ENCODE measurements around the gene TRA2B. TPM values are rescaled to one million over a fixed set of nuclear protein-coding genes. Genes with fewer than 3 reads are reported as not detected.
"Not testable (repeated sequence)": the region's sequence is repeated elsewhere in the genome, so short reads cannot be mapped to it uniquely, and the experiment has no call there.

TRA2B gene
- total RNA-seq, 4 donors from 2014 or later = 117 to 217 (median 144) TPM

GRCh38 chr3:185915642-185916041 lies 22.2 kb downstream of the TRA2B start:
- no peaks in the 10 kb centered on the region for H3K9me3 ChIP-seq
- no peak overlapping the region for H3K4me3 ChIP-seq
- H3K27ac ChIP-seq = no peak overlapping the region
- no peak for DNase-seq
- TF ChIP-seq POLR2A (IDR thresholded peaks at IDR 0.05) = no peak
- no peak for TF ChIP-seq CTCF (IDR thresholded peaks at IDR 0.05)
- H3K4me1 ChIP-seq = no peaks in the 10 kb centered on the region
- H3K27me3 ChIP-seq = no peaks in the 10 kb centered on the region
- peaks cover 0 to 73% (median 0%) of the 10 kb centered on the region in 3 donors for H3K36me3 ChIP-seq

GRCh38 chr3:185914911-185915629 lies 22.7 kb downstream of the TRA2B start:
- peaks cover 0 to 67% (median 0%) of the 10 kb centered on the region in 3 donors for H3K36me3 ChIP-seq
- no peaks in the 10 kb centered on the region for H3K9me3 ChIP-seq
- no peak overlapping the region for H3K27ac ChIP-seq
- H3K4me1 ChIP-seq = no peaks in the 10 kb centered on the region
- DNase-seq = no peak
- H3K4me3 ChIP-seq = no peak overlapping the region
- H3K27me3 ChIP-seq = no peaks in the 10 kb centered on the region
- TF ChIP-seq CTCF (IDR thresholded peaks at IDR 0.05) = no peak
- no peak for TF ChIP-seq POLR2A (IDR thresholded peaks at IDR 0.05)

GRCh38 chr3:185912929-185913901 lies 24.6 kb downstream of the TRA2B start:
- no peaks in the 10 kb centered on the region for H3K9me3 ChIP-seq
- H3K4me3 ChIP-seq = no peak overlapping the region
- no peak for DNase-seq
- no peak overlapping the region for H3K27ac ChIP-seq
- H3K36me3 ChIP-seq = peaks cover 0 to 48% (median 0%) of the 10 kb centered on the region in 3 donors
- H3K4me1 ChIP-seq = no peaks in the 10 kb centered on the region
- no peak for TF ChIP-seq POLR2A (IDR thresholded peaks at IDR 0.05)
- no peak for TF ChIP-seq CTCF (IDR thresholded peaks at IDR 0.05)
- H3K27me3 ChIP-seq = no peaks in the 10 kb centered on the region

GRCh38 chr3:185912512-185912911 lies 25.3 kb downstream of the TRA2B start:
- H3K4me1 ChIP-seq = no peaks in the 10 kb centered on the region
- no peaks in the 10 kb centered on the region for H3K27me3 ChIP-seq
- no peak for TF ChIP-seq POLR2A (IDR thresholded peaks at IDR 0.05)
- TF ChIP-seq CTCF (IDR thresholded peaks at IDR 0.05) = no peak
- no peak for DNase-seq
- no peaks in the 10 kb centered on the region for H3K9me3 ChIP-seq
- H3K4me3 ChIP-seq = no peak overlapping the region
- H3K27ac ChIP-seq = no peak overlapping the region
- peaks cover 0 to 41% (median 0%) of the 10 kb centered on the region in 3 donors for H3K36me3 ChIP-seq

GRCh38 chr3:185911076-185911448 lies 26.8 kb downstream of the TRA2B start:
- not testable (repeated sequence) for H3K4me3 ChIP-seq, H3K27me3 ChIP-seq, DNase-seq, H3K9me3 ChIP-seq, H3K27ac ChIP-seq, H3K4me1 ChIP-seq
- H3K36me3 ChIP-seq = peaks cover 0 to 27% (median 0%) of the 10 kb centered on the region in 3 donors

GRCh38 chr3:185910322-185911075 lies 27.3 kb downstream of the TRA2B start:
- H3K4me3 ChIP-seq, H3K27ac ChIP-seq, H3K9me3 ChIP-seq, DNase-seq, H3K4me1 ChIP-seq, H3K27me3 ChIP-seq: not testable (repeated sequence)
- H3K36me3 ChIP-seq = peaks cover 0 to 21% (median 0%) of the 10 kb centered on the region in 3 donors

- not testable (repeated sequence) for H3K27me3 ChIP-seq, H3K4me3 ChIP-seq, H3K9me3 ChIP-seq, H3K4me1 ChIP-seq, DNase-seq, H3K27ac ChIP-seq
- H3K36me3 ChIP-seq = peaks cover 0 to 15% (median 0%) of the 10 kb centered on the region in 3 donors
Measured at GRCh38 chr3:185909913-185910312, 27.9 kb downstream of the TRA2B start.

All from Peyer's patch (tissue), 4 donors.